HG03135 (cell line): ENCODE measurements around the gene ARF5.
A peak's percentile ranks its signal among the peaks of the same experiment; 100 is the strongest.

Experiments
- ATAC-seq: cut with Tn5 transposase; IDR thresholded peaks from one replicate; pipeline ENCODE4 v1.9.1; 2021; ENCODE audit warnings: mild to moderate bottlenecking, moderate library complexity; ENCODE audit not compliant: unreplicated experiment

Gene ARF5

GRCh38 chr7:127588697-127589482, 679 bp downstream of the ARF5 start:
- peak; percentile 13 for ATAC-seq

- ATAC-seq: no peak
Measured at GRCh38 chr7:127589896-127590295, 1.7 kb downstream of the ARF5 start.

- ATAC-seq: no peak
Measured at GRCh38 chr7:127591189-127591588, 3.0 kb downstream of the ARF5 start.

- no peak for ATAC-seq
Measured at GRCh38 chr7:127591591-127591990, 3.4 kb downstream of the ARF5 start.

GRCh38 chr7:127592550-127592949, 4.3 kb downstream of the ARF5 start:
- ATAC-seq: no peak

GRCh38 chr7:127594490-127594889, 6.3 kb downstream of the ARF5 start:
- no peak for ATAC-seq

- ATAC-seq: no peak
Measured at GRCh38 chr7:127595737-127596136, 7.5 kb downstream of the ARF5 start.

- ATAC-seq: no peak
Measured at GRCh38 chr7:127598318-127598717, 10.1 kb downstream of the ARF5 start.

- no peak for ATAC-seq
Measured at GRCh38 chr7:127600885-127601284, 12.7 kb downstream of the ARF5 start.

GRCh38 chr7:127608446-127608845, 20.2 kb downstream of the ARF5 start:
- no peak for ATAC-seq

GRCh38 chr7:127609297-127609696, 21.1 kb downstream of the ARF5 start:
- no peak for ATAC-seq

- no peak for ATAC-seq
Measured at GRCh38 chr7:127612263-127612662, 24.1 kb downstream of the ARF5 start.

- no peak for ATAC-seq
Measured at GRCh38 chr7:127616724-127617123, 28.5 kb downstream of the ARF5 start.

- ATAC-seq: no peak
Measured at GRCh38 chr7:127618042-127618441, 29.8 kb downstream of the ARF5 start, which contains the start of gene PAX4. PAX4 (minus strand) TSS chr7:127618142; CDS start chr7:127615928, 2,214 bp downstream.

- no peak for ATAC-seq
Measured at GRCh38 chr7:127618775-127619174, 30.6 kb downstream of the ARF5 start.

- ATAC-seq: no peak
Measured at GRCh38 chr7:127619681-127620405, 31.6 kb downstream of the ARF5 start.

GRCh38 chr7:127620406-127621233, 32.4 kb downstream of the ARF5 start:
- no peak for ATAC-seq

- no peak for ATAC-seq
Measured at GRCh38 chr7:127625331-127625730, 37.1 kb downstream of the ARF5 start.

- ATAC-seq: no peak
Measured at GRCh38 chr7:127628445-127628844, 40.2 kb downstream of the ARF5 start.

- ATAC-seq: peak; percentile 60
Measured at GRCh38 chr7:127629268-127629854, 41.1 kb downstream of the ARF5 start.
